Breast epithelium (tissue), 4 donors: ENCODE data around the gene PLPP7. TPM values are rescaled to one million over a fixed set of nuclear protein-coding genes. Genes with fewer than 3 reads are reported as not detected.

Source experiments
- DNase-seq, 2 donors: peaks; one replicate each; pipeline ENCODE4 v3.0.0-alpha.2; 2019; ENCODE audit warnings: low spot score in 2 of 2
- H3K27ac ChIP-seq, 2 donors: fragments of 200-600 bp; sonication (generic) in 1 of 2; one replicate each; pipeline ENCODE4 v1.5.1; 2016 to 2019; ENCODE audit warnings: mild to moderate bottlenecking in 1 of 2
- H3K27me3 ChIP-seq, 2 donors: fragments of 200-600 bp; sonication (generic) in 1 of 2; one replicate each; pipeline versions ENCODE4 v1.5.1 to v1.6.0; 2017 to 2019; ENCODE audit warnings: control low read depth in 1 of 2, mild to moderate bottlenecking in 1 of 2
- H3K36me3 ChIP-seq: fragments of 200-600 bp; one replicate; pipeline ENCODE4 v1.5.1; 2019
- H3K4me1 ChIP-seq, 2 donors: fragments of 200-600 bp; sonication (generic); one replicate each; pipeline ENCODE4 v1.5.1; 2016 to 2019; ENCODE audit warnings: control low read depth in 1 of 2
- H3K4me3 ChIP-seq, 3 donors: fragments of 200-600 bp; sonication (generic); 1 replicate in 2 of 3; 2 replicates in 1 of 3; pipeline ENCODE4 v1.5.1; 2016 to 2019; ENCODE audit warnings: mild to moderate bottlenecking in 3 of 3, moderate library complexity in 2 of 3
- H3K9me3 ChIP-seq, 2 donors: fragments of 200-600 bp; sonication (generic) in 1 of 2; one replicate each; pipeline ENCODE4 v1.5.1; 2016 to 2019; ENCODE audit warnings: control low read depth in 1 of 2
- CTCF ChIP-seq, 3 donors: fragments of 450-650 bp; IDR thresholded peaks; one replicate each; pipeline ENCODE4 v1.5.1; 2016 to 2017; ENCODE audit warnings: antibody characterized with exemption in 3 of 3, mild to moderate bottlenecking in 3 of 3, moderate library complexity in 3 of 3
- POLR2A ChIP-seq: fragments of 450-650 bp; IDR thresholded peaks from one replicate; pipeline ENCODE4 v1.6.1; 2016; ENCODE audit warnings: antibody characterized with exemption, mild to moderate bottlenecking, moderate library complexity
- POLR2AphosphoS5 ChIP-seq, 3 donors: sonication (generic); formaldehyde crosslinking; IDR thresholded peaks; one replicate each; pipeline ENCODE4 v1.6.1; 2017; ENCODE audit warnings: antibody characterized with exemption in 3 of 3
- intact Hi-C: fragments of 100-400 bp; cut with DNase I; formaldehyde crosslinking; loops from one replicate; pipeline ENCODE4 v1.15.1; 2023; ENCODE audit warnings: low total_unique reads
- total RNA-seq, 3 donors: library from RNA; depleted of rRNA; stranded (reverse); fragments of >200 nt; gene quantifications; one replicate each; pipeline ENCODE4 v1.1.0, GENCODE V29; 2016

Gene PLPP7
- total RNA-seq, 3 donors from 2014 or later = 5.0 to 14.1 (median 9.3) TPM

DNA sequence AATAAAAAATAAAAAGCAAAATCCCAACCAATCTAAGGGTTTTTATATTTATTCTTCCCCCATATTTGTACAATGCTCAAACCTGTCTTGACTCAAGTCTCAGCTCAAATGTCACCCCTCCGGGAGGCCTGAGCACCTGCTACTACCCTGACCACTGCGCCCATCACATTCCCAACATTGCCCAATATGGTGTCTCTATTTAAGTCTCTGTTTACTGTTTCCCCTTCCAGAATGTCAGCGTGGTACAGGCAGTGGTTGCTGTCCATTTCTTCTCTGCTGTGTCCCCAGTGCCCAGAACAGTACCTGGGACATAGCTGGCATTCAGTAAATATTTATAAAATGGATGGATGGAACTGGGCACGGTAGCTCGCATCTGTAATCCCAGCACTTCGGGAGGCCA lies 57.0 kb downstream of the PLPP7 start:
- intact Hi-C loops = no loop called here
- H3K36me3 ChIP-seq = no peaks in the 10 kb centered on the region
- H3K27me3 ChIP-seq = no peaks in the 10 kb centered on the region
- no peaks in the 10 kb centered on the region for H3K9me3 ChIP-seq
- H3K4me3 ChIP-seq = no peak overlapping the region
- H3K27ac ChIP-seq = no peak overlapping the region
- H3K4me1 ChIP-seq = peaks cover 0 to 7% of the 10 kb centered on the region in 2 donors
- TF ChIP-seq POLR2A (no peak), CTCF (IDR thresholded peaks at IDR 0.05) (no peak), POLR2AphosphoS5 (IDR thresholded peaks at IDR 0.05) (no peak)
- DNase-seq = no peak

- TF ChIP-seq CTCF (IDR thresholded peaks at IDR 0.05) = no peak
- no peak for TF ChIP-seq POLR2AphosphoS5 (IDR thresholded peaks at IDR 0.05)
- Histone ChIP-seq H3K4me3 (no peak overlapping the region), H3K27ac (no peak overlapping the region), H3K36me3 (no peaks in the 10 kb centered on the region), H3K4me1 (peaks cover 0 to 7% of the 10 kb centered on the region in 2 donors), H3K27me3 (no peaks in the 10 kb centered on the region), H3K9me3 (no peaks in the 10 kb centered on the region)
- no peak for DNase-seq
- intact Hi-C loops = no loop called here
These were observed 58.0 kb downstream of the PLPP7 start for GRCh38 chr9:131347376-131348020.

- intact Hi-C loops = no loop called here
- TF ChIP-seq CTCF (IDR thresholded peaks at IDR 0.05) = no peak
- TF ChIP-seq POLR2A = no peak
- TF ChIP-seq POLR2AphosphoS5 (IDR thresholded peaks at IDR 0.05) = no peak
- Histone ChIP-seq H3K4me1 (peaks cover 0 to 7% of the 10 kb centered on the region in 2 donors), H3K36me3 (no peaks in the 10 kb centered on the region), H3K4me3 (no peak overlapping the region), H3K27ac (no peak overlapping the region), H3K9me3 (no peaks in the 10 kb centered on the region), H3K27me3 (no peaks in the 10 kb centered on the region)
- DNase-seq = no peak
These were observed 59.4 kb downstream of the PLPP7 start for GRCh38 chr9:131348631-131349521.

GRCh38 chr9:131349522-131349880 lies 60.0 kb downstream of the PLPP7 start:
- peaks cover 0 to 7% of the 10 kb centered on the region in 2 donors for H3K4me1 ChIP-seq
- H3K9me3 ChIP-seq = no peaks in the 10 kb centered on the region
- H3K36me3 ChIP-seq = no peaks in the 10 kb centered on the region
- H3K4me3 ChIP-seq = peak overlapping the region in 1 of 3 donors; percentile 53
- intact Hi-C loops = no loop called here
- TF ChIP-seq CTCF (IDR thresholded peaks at IDR 0.05) = no peak
- no peak for TF ChIP-seq POLR2AphosphoS5 (IDR thresholded peaks at IDR 0.05)
- no peak for TF ChIP-seq POLR2A
- no peak overlapping the region for H3K27ac ChIP-seq
- no peaks in the 10 kb centered on the region for H3K27me3 ChIP-seq
- DNase-seq = no peak
